Colon (tissue), 2 donors: Measurements from ENCODE around the gene TUT1.
"Not testable (repeated sequence)": the region's sequence is repeated elsewhere in the genome, so short reads cannot be mapped to it uniquely, and the experiment has no call there.

ENCODE experiments used
- FAIRE-seq: peaks from 2 replicates; lab custom pipeline; 2012; peaks lifted over from hg19 to GRCh38; lab: Jason Lieb, UNC
- donor health status: control.
- donor health status: control.

TUT1 gene

GRCh38 chr11:62604460-62605120 is 13.3 kb upstream of the TUT1 start:
- FAIRE-seq, result no peak

- no peak for FAIRE-seq
These were observed 12.5 kb upstream of the TUT1 start for GRCh38 chr11:62603776-62604299.

- no peak for FAIRE-seq
These were observed 11.7 kb upstream of the TUT1 start for GRCh38 chr11:62603072-62603408.

GRCh38 chr11:62602141-62603071 is 11.1 kb upstream of the TUT1 start:
- no peak for FAIRE-seq

GRCh38 chr11:62601372-62602140 is 10.2 kb upstream of the TUT1 start, which contains the start of gene MTA2:
Gene MTA2 (minus strand): TSS chr11:62601865. CDS start chr11:62601450, 415 bp downstream.
- peak; percentile 62 for FAIRE-seq

- no peak for FAIRE-seq
These were observed 9.7 kb upstream of the TUT1 start for GRCh38 chr11:62601122-62601371.

- no peak for FAIRE-seq
These were observed 9.2 kb upstream of the TUT1 start for GRCh38 chr11:62600367-62601121.

- FAIRE-seq, result no peak
These were observed 8.6 kb upstream of the TUT1 start for GRCh38 chr11:62599901-62600300.

- no peak for FAIRE-seq
These were observed 7.9 kb upstream of the TUT1 start for GRCh38 chr11:62599069-62599696.

GRCh38 chr11:62595124-62595523 is 3.8 kb upstream of the TUT1 start:
- no peak for FAIRE-seq

GRCh38 chr11:62593434-62594044 is 2.2 kb upstream of the TUT1 start:
- FAIRE-seq, result no peak

- no peak for FAIRE-seq
These were observed 1.7 kb upstream of the TUT1 start for GRCh38 chr11:62592989-62593421.

GRCh38 chr11:62592146-62592815 is 958 bp upstream of the TUT1 start:
- no peak for FAIRE-seq

GRCh38 chr11:62588966-62589637 is 2.2 kb downstream of the TUT1 start:
- no peak for FAIRE-seq

- FAIRE-seq, result not testable (repeated sequence)
These were observed 6.0 kb downstream of the TUT1 start for GRCh38 chr11:62585356-62585755.

- FAIRE-seq, result not testable (repeated sequence)
These were observed 9.6 kb downstream of the TUT1 start for GRCh38 chr11:62581735-62582134.

GRCh38 chr11:62580959-62581715 is 10.2 kb downstream of the TUT1 start:
- no peak for FAIRE-seq

- no peak for FAIRE-seq
These were observed 12.1 kb downstream of the TUT1 start for GRCh38 chr11:62579252-62579651.

- FAIRE-seq, result no peak
These were observed 12.8 kb downstream of the TUT1 start for GRCh38 chr11:62578541-62578940.
